Stimulated activated CD8-positive, alpha-beta memory T cell treated with anti-CD3 and anti-CD28 coated beads, Interleukin-12 subunit alpha, Interleukin-12 subunit beta, amount 100 ng/mL, for 24 hours (primary cell): ENCODE results near the gene CPN2.

Experiments used
- DNase-seq: peaks from one replicate; pipeline ENCODE4 v3.0.0-alpha.2; 2020; ENCODE audit errors: extremely low read depth

Gene CPN2

GRCh38 chr3:194352667-194353246 is 1.6 kb upstream of the CPN2 start:
- no peak for DNase-seq

- DNase-seq = no peak
Observed at GRCh38 chr3:194351952-194352536, 916 bp upstream of the CPN2 start.

- no peak for DNase-seq
Observed at GRCh38 chr3:194350726-194351071, 429 bp downstream of the CPN2 start.

- DNase-seq = no peak
Observed at GRCh38 chr3:194348354-194348753, 2.8 kb downstream of the CPN2 start.

GRCh38 chr3:194346621-194347020 is 4.5 kb downstream of the CPN2 start:
- DNase-seq = no peak

GRCh38 chr3:194346035-194346434 is 5.1 kb downstream of the CPN2 start:
- no peak for DNase-seq

- DNase-seq = no peak
Observed at GRCh38 chr3:194344012-194344411, 7.1 kb downstream of the CPN2 start.

GRCh38 chr3:194343561-194343893 is 7.6 kb downstream of the CPN2 start:
- no peak for DNase-seq

- DNase-seq = no peak
Observed at GRCh38 chr3:194342861-194343560, 8.1 kb downstream of the CPN2 start.

GRCh38 chr3:194340757-194341400 is 10.2 kb downstream of the CPN2 start:
- DNase-seq = no peak

- no peak for DNase-seq
Observed at GRCh38 chr3:194339840-194340239, 11.3 kb downstream of the CPN2 start.

- no peak for DNase-seq
Observed at GRCh38 chr3:194339356-194339755, 11.8 kb downstream of the CPN2 start.

- DNase-seq = no peak
Observed at GRCh38 chr3:194337965-194338753, 13.0 kb downstream of the CPN2 start.

- no peak for DNase-seq
Observed at GRCh38 chr3:194336601-194337355, 14.3 kb downstream of the CPN2 start.

GRCh38 chr3:194333981-194334320 is 17.2 kb downstream of the CPN2 start:
- no peak for DNase-seq

GRCh38 chr3:194333212-194333980 is 17.7 kb downstream of the CPN2 start:
- peak; percentile 68 for DNase-seq

GRCh38 chr3:194332858-194333211 is 18.3 kb downstream of the CPN2 start:
- no peak for DNase-seq

GRCh38 chr3:194330579-194330978 is 20.5 kb downstream of the CPN2 start:
- DNase-seq = no peak

GRCh38 chr3:194330160-194330559 is 21.0 kb downstream of the CPN2 start:
- DNase-seq = no peak

GRCh38 chr3:194329583-194329965 is 21.6 kb downstream of the CPN2 start:
- DNase-seq = no peak

GRCh38 chr3:194328942-194329582 is 22.1 kb downstream of the CPN2 start:
- no peak for DNase-seq
